ENCODE measurements around the gene SLC9C1. TPM values are rescaled to one million over a fixed set of nuclear protein-coding genes. Genes with fewer than 3 reads are reported as not detected.

The SLC9C1 gene
- total and polyA plus RNA-seq, 2 donors (not counting 1 experiment from before 2014, with no cell fraction given), result under 0.01 TPM; not detected in 1

GRCh38 chr3:112114576-112115160 lies 179.3 kb downstream of the SLC9C1 start:
- Histone ChIP-seq H3K79me2 (ENCODE audit: control insufficient read depth, insufficient read depth, low read length) (no peaks in the 10 kb centered on the region), H3K9me3 (ENCODE audit: control insufficient read depth, insufficient read depth, low read depth, low read length) (no peaks in the 10 kb centered on the region), H3K4me1 (ENCODE audit: control insufficient read depth, extremely low read depth, insufficient read depth, low read length) (no peaks in the 10 kb centered on the region), H3K36me3 (ENCODE audit: control insufficient read depth, insufficient read depth, low read length) (no peaks in the 10 kb centered on the region), H3K9ac (ENCODE audit: insufficient read depth, low read length) (no peak overlapping the region), H3K27me3 (ENCODE audit: control insufficient read depth, insufficient read depth, low read length) (no peaks in the 10 kb centered on the region), H4K20me1 (ENCODE audit: control insufficient read depth, extremely low read depth, insufficient read depth, low read length) (no peaks in the 10 kb centered on the region), H3K4me2 (ENCODE audit: extremely low read depth, insufficient read depth, low read length) (no peak overlapping the region), H2AFZ (ENCODE audit: low read length) (no peak overlapping the region), H3K27ac (ENCODE audit: insufficient read depth, low read length) (no peak overlapping the region), H3K4me3 (replicated peaks in 1 of 4; ENCODE audit: control extremely low read depth in 1 of 4, insufficient read depth in 1 of 4, low read depth in 3 of 4, low read length in 4 of 4) (no peak overlapping the region)
- DNase-seq (ENCODE audit: low read depth in 2 of 2), result no peak
- no peak for TF ChIP-seq EZH2 (IDR thresholded peaks at IDR 0.05; ENCODE audit: low read length, missing control alignments)
- TF ChIP-seq CTCF (conservative IDR thresholded peaks at IDR 0.05 in 1 of 2, IDR thresholded peaks at IDR 0.05 in 1 of 2; ENCODE audit: low read depth in 1 of 2, low read length in 2 of 2), result no peak

GRCh38 chr3:112111785-112112402 lies 182.1 kb downstream of the SLC9C1 start:
- Histone ChIP-seq H3K36me3 (ENCODE audit: control insufficient read depth, insufficient read depth, low read length) (no peaks in the 10 kb centered on the region), H4K20me1 (ENCODE audit: control insufficient read depth, extremely low read depth, insufficient read depth, low read length) (no peaks in the 10 kb centered on the region), H3K9me3 (ENCODE audit: control insufficient read depth, insufficient read depth, low read depth, low read length) (no peaks in the 10 kb centered on the region), H3K4me3 (replicated peaks in 1 of 4; ENCODE audit: control extremely low read depth in 1 of 4, insufficient read depth in 1 of 4, low read depth in 3 of 4, low read length in 4 of 4) (no peak overlapping the region), H2AFZ (ENCODE audit: low read length) (no peak overlapping the region), H3K4me2 (ENCODE audit: extremely low read depth, insufficient read depth, low read length) (no peak overlapping the region), H3K9ac (ENCODE audit: insufficient read depth, low read length) (no peak overlapping the region), H3K4me1 (ENCODE audit: control insufficient read depth, extremely low read depth, insufficient read depth, low read length) (no peaks in the 10 kb centered on the region), H3K27me3 (ENCODE audit: control insufficient read depth, insufficient read depth, low read length) (no peaks in the 10 kb centered on the region), H3K27ac (ENCODE audit: insufficient read depth, low read length) (no peak overlapping the region), H3K79me2 (ENCODE audit: control insufficient read depth, insufficient read depth, low read length) (no peaks in the 10 kb centered on the region)
- TF ChIP-seq CTCF (conservative IDR thresholded peaks at IDR 0.05 in 1 of 2, IDR thresholded peaks at IDR 0.05 in 1 of 2; ENCODE audit: low read depth in 1 of 2, low read length in 2 of 2), result peak; percentile 78 to 91
- TF ChIP-seq EZH2 (IDR thresholded peaks at IDR 0.05; ENCODE audit: low read length, missing control alignments), result no peak
- DNase-seq (ENCODE audit: low read depth in 2 of 2), result peak; percentile 58 to 76

- H3K27me3 ChIP-seq (ENCODE audit: control insufficient read depth, insufficient read depth, low read length), result no peaks in the 10 kb centered on the region
- no peak overlapping the region for H3K4me2 ChIP-seq (ENCODE audit: extremely low read depth, insufficient read depth, low read length)
- no peak overlapping the region for H3K4me3 ChIP-seq (replicated peaks in 1 of 4; ENCODE audit: control extremely low read depth in 1 of 4, insufficient read depth in 1 of 4, low read depth in 3 of 4, low read length in 4 of 4)
- H3K27ac ChIP-seq (ENCODE audit: insufficient read depth, low read length), result no peak overlapping the region
- DNase-seq (ENCODE audit: low read depth in 2 of 2), result no peak
- H2AFZ ChIP-seq (ENCODE audit: low read length), result no peak overlapping the region
- TF ChIP-seq CTCF (conservative IDR thresholded peaks at IDR 0.05 in 1 of 2, IDR thresholded peaks at IDR 0.05 in 1 of 2; ENCODE audit: low read depth in 1 of 2, low read length in 2 of 2) (no peak), EZH2 (IDR thresholded peaks at IDR 0.05; ENCODE audit: low read length, missing control alignments) (no peak)
- no peaks in the 10 kb centered on the region for H3K79me2 ChIP-seq (ENCODE audit: control insufficient read depth, insufficient read depth, low read length)
- H3K4me1 ChIP-seq (ENCODE audit: control insufficient read depth, extremely low read depth, insufficient read depth, low read length), result no peaks in the 10 kb centered on the region
- H3K9me3 ChIP-seq (ENCODE audit: control insufficient read depth, insufficient read depth, low read depth, low read length), result no peaks in the 10 kb centered on the region
- H3K9ac ChIP-seq (ENCODE audit: insufficient read depth, low read length), result no peak overlapping the region
- H4K20me1 ChIP-seq (ENCODE audit: control insufficient read depth, extremely low read depth, insufficient read depth, low read length), result no peaks in the 10 kb centered on the region
- H3K36me3 ChIP-seq (ENCODE audit: control insufficient read depth, insufficient read depth, low read length), result no peaks in the 10 kb centered on the region
These were observed 184.7 kb downstream of the SLC9C1 start for GRCh38 chr3:112109322-112109721.
